Fibroblast of skin of right quadriceps (primary cell): Measurements from ENCODE around the gene BMPER.
A peak's percentile ranks its signal among the peaks of the same experiment; 100 is the strongest.

Experiments used
- DNase-seq: peaks from one replicate; pipeline ENCODE4 v3.0.0-alpha.2; 2013

Gene BMPER

DNA sequence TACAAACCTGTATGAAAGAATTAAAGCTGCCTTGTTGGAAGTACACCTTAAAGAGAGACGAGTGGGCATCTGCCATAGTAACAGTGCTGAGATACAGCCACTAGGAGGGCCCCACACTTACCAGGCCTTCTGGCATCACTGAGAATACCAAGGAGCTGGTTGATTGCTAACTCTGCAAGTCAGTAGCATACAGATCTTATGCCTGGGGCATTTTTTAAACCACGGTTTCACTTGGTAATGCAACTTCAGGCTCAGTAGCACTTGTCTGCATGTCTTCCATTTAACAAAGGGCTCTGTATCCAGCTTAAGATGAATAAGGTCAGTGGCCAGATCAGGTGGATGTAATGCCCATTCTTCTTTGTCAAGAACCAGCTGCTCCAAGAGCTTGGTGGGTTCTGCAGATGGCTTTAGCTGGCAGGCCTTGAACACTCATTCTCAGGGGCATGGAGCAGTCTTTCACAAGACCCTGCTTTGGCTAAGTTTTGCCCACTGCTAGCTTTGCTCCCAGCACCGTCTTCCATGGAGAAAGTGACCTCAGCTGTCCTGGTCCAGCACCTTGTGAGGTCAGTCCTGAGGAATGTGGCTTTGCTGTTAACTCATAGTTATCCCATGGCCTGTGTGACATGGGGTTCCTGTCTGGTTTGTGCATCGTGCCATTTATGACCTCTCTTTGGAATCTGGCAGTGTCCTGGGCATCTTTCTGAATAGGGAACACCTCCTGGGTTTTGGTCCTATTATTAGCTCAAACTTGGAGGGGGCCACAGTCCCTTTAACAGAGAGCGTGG is 68.1 kb downstream of the BMPER start:
- no peak for DNase-seq

- no peak for DNase-seq
These were observed 74.0 kb downstream of the BMPER start for GRCh38 chr7:33979300-33979806.

GRCh38 chr7:33979807-33980355 is 74.5 kb downstream of the BMPER start:
- peak; percentile 99 for DNase-seq

- peak; percentile 75 for DNase-seq
These were observed 75.9 kb downstream of the BMPER start for GRCh38 chr7:33981226-33981625.

- peak; percentile 83 for DNase-seq
These were observed 76.5 kb downstream of the BMPER start for GRCh38 chr7:33981671-33982424.

DNA sequence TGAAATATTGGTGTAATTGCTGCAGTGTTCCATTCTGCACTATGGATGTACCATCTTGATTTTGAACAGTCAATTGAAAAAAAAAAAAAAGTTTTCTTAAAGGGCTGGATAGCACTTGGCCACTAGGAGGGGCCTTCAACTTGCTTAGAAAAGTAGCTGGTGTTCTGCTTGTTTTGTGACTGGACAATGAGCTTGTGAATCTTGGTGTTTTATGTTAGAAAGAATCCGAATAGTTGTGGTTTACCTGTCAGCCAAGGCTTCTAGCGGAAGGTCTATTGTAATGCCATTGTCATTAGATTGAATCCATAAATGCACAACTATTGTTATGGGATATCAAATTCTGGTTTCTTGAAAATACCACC is 77.1 kb downstream of the BMPER start:
- peak; percentile 73 for DNase-seq

DNA sequence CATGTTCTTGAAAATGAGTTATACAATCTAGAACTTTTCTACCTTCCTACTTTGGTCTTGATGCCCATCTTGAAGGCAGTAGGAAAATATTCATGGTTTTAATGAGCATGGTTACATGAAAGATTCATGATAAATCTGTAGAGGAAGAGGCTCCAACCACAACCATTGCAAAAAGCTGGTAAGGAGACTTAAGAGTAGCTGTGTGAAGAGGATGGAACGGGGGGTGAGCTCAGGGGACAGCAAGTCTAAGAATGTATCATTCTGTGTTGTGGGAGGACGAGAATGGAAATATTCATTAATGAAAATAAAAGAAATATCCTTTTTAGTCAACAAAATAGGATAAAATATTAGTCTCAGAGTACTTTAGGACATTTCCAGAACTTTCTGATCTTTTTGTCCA is 81.1 kb downstream of the BMPER start:
- peak; percentile 50 for DNase-seq

DNA sequence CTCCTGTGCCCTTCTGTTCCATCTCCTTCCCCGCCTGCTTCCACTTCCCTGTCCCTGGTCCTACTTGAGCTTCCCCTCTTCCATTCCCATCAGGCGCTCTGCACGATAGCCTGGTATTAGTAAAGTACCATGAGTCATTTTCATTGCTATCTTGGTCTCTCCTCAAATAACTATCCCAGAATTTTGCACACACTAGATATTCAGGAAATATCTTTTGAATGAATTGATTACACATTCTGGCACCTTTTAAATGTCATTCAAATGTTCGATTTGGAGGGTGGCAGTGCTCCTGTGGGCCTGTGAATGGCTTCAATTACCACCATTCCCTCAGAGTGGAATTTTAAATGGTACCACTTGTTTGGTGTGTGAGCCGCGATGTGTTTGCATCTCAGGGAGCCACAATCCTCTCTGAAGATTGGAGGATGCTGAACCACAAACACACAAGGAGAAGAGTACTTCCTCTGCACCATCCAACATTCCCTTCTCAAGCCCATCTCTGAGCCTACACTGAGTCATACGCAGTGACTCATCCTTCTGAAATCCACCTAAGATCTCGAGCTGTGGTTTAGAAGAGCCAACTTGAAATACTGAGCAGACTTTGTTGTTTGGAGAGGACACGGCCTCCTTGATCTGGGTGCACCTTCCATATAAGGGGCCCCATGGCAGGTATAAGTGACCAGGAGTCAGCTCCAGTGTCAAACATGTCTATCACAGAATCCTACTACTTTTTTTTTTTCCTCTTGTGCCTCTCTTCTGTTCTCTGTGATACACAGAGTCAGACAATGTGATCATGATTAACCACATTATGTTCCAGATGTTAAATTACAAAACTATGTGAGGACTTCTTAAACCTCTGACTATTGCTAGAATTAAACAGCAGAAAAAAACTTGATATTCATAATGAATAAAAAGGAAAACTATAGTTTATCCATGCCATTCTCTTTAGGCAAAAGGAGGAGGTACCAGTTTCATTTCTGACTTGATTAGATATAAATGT is 81.9 kb downstream of the BMPER start:
- peak; percentile 100 for DNase-seq

DNA sequence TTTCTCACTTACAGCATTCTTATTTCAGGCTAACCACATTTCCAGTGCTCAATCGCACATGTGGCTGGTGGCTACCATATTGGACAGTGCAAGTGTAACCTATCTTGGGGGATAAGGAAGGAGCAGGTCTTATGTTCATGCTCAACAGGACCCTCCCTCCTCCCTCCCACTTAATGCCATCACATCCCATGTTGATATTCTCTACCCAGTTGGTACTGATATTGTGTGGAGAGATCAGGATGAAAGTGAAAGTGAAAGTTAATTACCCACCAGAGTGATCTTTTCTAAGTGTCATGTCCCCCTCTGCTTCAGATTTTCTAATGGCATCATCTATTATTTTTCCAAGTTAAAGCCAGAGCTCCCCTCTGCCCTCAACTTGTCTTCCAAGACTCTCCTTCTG is 91.6 kb downstream of the BMPER start:
- no peak for DNase-seq

GRCh38 chr7:33998476-33998875 is 93.1 kb downstream of the BMPER start:
- DNase-seq, result no peak

GRCh38 chr7:34011017-34011695 is 105.8 kb downstream of the BMPER start:
- DNase-seq, result peak; percentile 48

DNA sequence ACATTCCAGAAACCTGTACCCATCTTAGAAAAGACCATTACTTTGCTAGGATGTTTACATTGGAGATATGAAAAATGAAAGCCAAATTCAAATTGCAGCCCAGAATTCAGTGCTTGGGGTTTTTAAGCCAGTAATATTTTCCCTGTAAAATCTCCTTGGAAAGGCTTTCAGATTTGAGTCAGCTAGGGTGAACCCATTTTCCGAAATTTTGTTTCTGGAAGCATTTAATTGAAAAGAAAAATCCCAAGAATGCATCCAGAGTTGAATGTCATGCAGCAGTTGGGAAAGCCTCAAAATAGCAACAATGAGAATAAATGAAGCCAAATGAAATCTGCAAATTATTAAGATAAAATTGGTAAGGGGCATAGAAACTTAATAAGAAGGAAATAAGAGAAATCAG is 106.4 kb downstream of the BMPER start:
- peak; percentile 62 for DNase-seq

DNA sequence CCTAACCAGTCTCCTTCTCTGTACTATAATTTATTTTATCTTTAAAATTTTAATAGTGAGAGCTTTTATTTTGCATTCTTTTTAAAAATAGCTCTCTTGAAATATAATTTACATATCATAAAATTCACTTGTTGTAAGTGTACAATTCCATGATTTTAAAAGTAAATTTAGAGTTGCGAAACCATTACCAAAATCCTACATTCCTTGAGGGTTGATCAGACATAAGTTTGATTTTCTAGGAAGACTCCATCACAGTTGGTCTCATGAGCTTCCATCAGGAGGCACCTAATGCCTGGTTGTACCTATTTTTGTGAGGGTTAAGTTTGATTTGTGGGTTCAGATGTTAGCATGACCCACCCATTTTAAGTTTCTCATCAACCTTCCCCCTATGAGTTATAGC is 108.1 kb downstream of the BMPER start:
- DNase-seq, result no peak

GRCh38 chr7:34015651-34016050 is 110.3 kb downstream of the BMPER start:
- no peak for DNase-seq

DNA sequence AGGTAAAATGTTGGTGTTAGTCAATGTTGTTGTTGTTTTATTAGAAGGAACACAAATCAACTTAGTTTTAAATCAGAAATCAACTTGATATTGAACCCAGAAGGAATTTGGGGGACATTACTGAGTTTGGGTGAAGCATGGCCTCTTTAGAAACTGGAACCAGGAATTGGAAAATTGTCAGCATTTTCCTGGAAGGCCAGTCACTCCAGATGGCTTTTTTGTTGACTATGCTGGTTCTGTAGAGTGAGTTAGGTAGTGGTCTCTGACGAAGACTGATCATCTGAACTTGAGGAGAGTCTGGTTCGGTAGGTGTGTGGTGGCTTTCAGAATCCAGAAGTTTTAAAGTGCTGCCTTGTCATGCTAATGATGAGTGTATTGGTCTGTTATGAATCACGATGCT is 111.5 kb downstream of the BMPER start:
- no peak for DNase-seq

DNA sequence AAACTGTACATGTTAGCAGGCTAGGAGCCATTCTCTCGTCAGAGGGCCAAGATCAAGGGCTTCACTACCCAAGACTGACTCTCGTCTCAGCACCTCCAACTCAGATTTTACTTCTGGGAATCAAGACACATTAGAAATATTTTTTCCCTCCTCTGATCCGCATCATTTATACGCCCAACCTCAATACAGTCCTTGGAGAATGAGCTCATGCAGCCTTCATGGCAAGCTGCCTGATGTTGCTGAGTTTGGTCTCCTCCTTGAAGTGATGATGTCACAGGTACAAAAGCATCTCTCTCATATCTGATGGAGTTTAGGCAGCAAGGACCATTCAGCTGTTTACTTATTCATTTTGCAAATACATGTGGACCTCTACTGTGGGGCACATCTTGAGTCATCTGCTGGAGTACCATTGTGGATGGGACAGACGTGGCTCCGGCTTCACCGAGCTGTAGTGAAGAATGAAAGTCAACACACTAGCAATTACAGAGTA is 114.0 kb downstream of the BMPER start:
- peak; percentile 53 for DNase-seq

GRCh38 chr7:34022626-34023025 is 117.3 kb downstream of the BMPER start:
- DNase-seq, result no peak

GRCh38 chr7:34025600-34025999 is 120.3 kb downstream of the BMPER start:
- DNase-seq, result no peak

- no peak for DNase-seq
These were observed 121.3 kb downstream of the BMPER start for GRCh38 chr7:34026481-34027190.

- no peak for DNase-seq
These were observed 125.8 kb downstream of the BMPER start for GRCh38 chr7:34031156-34031555.

- no peak for DNase-seq
These were observed 129.4 kb downstream of the BMPER start for GRCh38 chr7:34034728-34035127.
